Activated CD4-positive, alpha-beta T cell treated with anti-CD3 and anti-CD28 coated beads, Interleukin-2, Interleukin-6, amounts not matched to agents 100 ng/mL and 50 ng/mL, durations not matched to agents 16 hours and 8 hours (primary cell): ENCODE data around the gene CKB.
A peak's percentile ranks its signal among the peaks of the same experiment; 100 is the strongest.

Experiments
- DNase-seq: peaks from one replicate; pipeline ENCODE4 v3.0.0-alpha.2; 2020

Gene CKB

GRCh38 chr14:103522649-103523574, at the start of gene CKB:
Gene CKB (minus strand): TSS chr14:103522830. CDS start chr14:103522493, 337 bp downstream.
- no peak for DNase-seq

DNA sequence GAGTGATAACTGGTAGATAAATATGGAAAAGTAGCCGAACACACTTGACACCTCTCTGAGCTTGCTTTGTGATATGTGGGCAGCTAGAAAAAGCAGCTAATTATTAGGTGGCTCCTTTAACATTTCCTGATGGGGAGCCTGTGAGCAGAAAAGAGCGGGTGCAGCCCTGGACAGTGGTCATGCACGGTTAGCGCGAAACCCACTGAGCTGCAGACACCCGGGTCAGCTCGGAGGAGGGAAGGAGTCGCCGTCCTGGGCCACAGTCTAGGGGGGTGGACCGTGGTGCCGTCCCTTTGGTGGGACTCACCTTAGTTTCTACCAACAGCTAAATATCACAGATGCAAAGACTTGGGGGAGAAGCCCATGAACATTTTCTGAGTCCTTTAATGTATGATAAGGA, 46.8 kb upstream of the CKB start:
- no peak for DNase-seq

DNA sequence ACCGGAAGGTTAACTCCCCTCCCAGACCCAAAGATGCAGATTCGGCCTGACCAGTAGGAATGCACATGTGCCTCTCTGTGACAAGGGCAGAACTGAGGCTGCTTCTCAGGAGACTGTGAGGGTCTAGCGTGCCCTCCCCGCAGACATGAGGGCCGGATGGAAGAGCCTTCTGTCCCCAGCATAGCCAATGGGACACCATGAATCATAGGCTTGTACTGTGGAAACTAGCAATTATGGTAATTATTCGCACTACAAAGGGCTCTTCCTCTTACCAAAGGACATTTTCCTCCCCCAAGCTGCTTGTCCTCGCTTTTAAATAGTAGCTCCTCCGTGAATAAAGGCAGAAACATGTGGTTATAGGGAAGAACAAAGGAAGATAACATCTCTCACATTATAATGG, 46.3 kb upstream of the CKB start:
- no peak for DNase-seq

DNA sequence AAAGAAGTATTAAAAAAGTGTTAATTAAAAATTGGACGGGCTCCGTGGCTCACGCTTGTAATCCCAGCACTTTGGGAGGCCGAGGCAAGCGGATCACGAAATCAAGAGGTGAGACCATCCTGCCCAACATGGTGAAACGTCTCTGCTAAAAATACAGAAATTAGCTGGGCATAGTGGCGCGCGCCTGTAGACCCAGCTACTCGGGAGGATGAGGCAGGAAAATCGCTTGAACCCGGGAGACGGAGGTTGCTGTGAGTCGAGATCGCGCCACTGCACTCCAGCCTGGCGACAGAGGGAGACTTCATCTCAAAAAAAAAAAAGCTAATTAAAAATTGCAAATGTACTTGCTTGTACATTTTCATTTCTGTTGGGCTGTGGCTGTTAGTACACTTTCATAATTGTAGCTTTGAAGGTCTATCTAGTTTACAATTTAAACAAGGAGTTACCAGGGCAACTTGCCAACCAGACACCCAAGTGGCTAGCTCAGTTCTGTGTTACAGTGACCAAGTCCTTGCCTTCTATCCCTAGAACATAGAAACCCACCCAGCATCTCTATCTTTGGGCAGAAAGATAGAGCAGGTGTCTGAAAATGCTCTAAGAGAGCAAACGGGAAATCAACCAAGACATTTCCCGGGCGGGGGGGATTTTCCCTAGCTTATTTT, 41.3 kb upstream of the CKB start:
- DNase-seq: no peak

DNA sequence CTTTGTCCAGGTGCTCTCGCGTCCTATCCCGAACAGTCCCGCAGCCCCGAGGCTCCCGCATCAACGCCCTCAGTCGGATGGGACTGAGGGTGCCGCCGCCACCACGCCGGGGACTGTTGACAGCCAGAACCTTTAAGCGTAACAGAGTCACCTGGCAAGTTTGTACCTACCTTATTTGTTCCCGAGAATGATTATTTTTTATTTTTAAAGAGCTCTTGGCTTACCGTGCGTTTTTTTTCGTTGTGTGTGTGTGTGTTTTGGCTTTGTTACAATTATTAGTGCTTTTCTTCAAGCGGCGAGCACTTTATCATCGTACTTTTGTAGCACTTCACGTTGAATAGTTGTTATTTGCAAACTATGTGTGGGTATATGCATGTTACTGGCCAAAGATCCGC, 40.6 kb upstream of the CKB start:
- no peak for DNase-seq

- peak; percentile 91 for DNase-seq
These were observed 40.0 kb upstream of the CKB start, which contains the start of the genes BAG5 and COA8 for GRCh38 chr14:103562429-103563225. Gene BAG5 (minus strand): TSS chr14:103562657. CDS start chr14:103561164, 1,493 bp downstream. Gene COA8 (plus strand): TSS chr14:103562960. CDS start chr14:103563002, 42 bp downstream.

GRCh38 chr14:103562179-103562428, 39.5 kb upstream of the CKB start:
- no peak for DNase-seq

GRCh38 chr14:103561381-103562178, 39.0 kb upstream of the CKB start:
- peak; percentile 73 for DNase-seq

DNA sequence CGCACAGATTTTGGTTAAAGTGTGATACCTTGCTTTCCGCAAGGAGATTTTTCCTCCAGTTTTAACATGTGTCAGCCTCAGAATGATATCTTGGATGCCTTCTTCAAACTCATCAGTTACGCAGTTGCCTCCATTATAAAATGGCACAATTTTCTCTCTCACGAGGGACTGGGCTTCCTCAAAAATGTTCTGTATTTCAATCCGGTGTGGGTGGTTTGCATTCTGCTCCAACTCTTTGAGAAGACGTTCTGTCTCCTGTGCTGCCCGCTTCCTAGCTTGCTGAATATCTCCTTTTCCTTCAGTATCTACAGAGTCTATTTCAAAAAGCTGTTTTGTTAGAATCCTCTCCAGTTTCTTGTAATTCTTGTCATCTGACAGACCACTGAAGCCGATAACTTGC, 38.1 kb upstream of the CKB start:
- no peak for DNase-seq

DNA sequence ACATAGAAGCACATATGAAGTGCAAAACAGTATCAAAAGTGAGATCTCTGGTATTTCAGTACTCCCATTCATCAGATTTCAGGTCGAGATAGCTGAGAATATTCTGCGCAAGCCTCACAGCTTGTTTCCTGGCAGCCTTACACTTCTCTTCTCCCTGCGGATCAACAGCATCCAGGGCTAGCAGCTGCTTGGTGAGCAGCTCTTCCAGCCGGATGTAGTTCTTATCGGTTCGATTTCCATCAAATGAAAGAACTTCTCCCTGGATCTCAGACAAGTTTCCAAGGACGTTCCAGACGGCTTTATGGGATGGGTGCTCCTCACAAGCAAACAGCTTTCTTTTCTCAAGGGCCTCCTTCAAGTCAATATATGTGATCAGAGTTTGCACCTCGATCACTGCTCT, 37.1 kb upstream of the CKB start:
- DNase-seq: no peak

- DNase-seq: no peak
These were observed 35.6 kb upstream of the CKB start for GRCh38 chr14:103558071-103558882.

- no peak for DNase-seq
These were observed 34.5 kb upstream of the CKB start for GRCh38 chr14:103556946-103557758.

GRCh38 chr14:103555559-103556337, 33.1 kb upstream of the CKB start:
- DNase-seq: no peak

DNA sequence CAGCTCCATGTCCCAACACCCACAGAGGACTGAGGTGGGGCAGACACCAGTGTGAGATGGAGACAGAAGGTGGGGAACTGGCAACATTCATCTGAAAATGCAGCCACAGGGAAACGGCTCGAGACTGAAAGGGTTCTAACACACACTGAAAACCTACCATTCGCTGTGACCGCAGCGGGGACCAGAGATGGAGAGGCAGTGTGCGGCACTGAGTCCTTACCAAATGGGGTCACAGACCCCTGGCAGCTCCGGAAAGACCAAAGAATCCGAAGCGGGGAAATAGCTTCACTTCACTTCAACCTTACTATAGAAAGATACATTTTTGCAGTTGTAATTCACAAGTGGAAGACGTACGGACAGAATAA, 30.2 kb upstream of the CKB start:
- no peak for DNase-seq

DNA sequence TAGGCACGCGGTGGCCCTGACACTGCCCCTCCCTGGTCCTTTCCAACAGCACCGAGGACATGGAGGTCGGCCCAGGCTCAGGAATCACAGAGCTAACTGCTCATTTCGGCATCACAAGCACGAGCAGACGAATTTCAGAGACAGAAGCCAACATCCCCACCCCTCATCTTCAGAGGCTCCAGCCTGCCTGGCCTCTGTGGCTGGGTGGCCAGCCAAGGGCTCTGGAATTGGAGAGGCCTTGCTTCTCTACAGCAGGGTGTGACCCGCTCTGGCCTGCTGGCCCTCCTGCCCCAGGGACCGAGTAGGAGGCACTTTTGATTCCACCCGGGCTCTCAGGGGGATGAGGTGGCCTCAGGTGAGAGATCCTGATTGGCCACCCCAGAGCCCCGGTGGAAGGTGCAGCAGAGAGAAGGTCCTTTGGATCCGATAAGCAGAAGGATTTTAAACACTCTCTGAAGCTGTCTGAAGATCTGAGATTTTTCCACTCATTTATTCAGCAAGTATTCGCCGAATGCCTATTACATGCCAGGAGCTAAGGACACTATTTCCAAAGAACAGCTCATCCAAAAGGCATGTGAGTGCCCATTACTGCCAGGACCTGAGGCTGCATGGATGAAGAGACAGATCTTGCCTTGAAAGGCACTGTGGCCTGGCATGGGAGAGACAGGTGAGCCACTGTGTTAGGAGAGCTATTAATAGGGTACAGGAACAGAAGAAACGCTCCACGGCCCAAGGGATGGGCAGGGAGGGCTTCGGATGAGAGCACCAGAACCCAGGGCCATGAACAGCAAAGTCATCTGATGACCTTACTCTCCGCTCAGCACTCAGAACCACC, 29.6 kb upstream of the CKB start:
- DNase-seq: no peak

DNA sequence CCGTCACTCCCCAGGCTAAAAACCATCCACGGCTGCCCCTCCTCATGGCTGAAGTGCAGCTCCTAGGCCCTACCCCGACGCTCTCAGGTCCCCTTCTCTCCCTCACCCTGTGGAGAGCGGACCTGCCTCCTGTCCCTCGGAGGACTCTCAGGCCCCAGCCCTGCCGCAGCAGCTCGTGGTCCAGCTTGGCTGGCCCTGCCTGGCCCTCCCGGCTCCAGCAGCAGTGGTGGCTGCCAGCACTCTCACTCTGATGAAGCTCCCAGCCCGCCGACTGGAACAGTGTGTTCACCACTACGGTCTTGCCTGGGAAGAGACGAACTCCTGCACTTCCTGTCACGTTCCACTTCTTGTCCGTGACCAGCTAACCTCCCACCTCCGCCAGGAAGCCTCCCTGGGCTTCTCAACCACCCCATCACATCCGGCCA, 28.7 kb upstream of the CKB start:
- DNase-seq: no peak

DNA sequence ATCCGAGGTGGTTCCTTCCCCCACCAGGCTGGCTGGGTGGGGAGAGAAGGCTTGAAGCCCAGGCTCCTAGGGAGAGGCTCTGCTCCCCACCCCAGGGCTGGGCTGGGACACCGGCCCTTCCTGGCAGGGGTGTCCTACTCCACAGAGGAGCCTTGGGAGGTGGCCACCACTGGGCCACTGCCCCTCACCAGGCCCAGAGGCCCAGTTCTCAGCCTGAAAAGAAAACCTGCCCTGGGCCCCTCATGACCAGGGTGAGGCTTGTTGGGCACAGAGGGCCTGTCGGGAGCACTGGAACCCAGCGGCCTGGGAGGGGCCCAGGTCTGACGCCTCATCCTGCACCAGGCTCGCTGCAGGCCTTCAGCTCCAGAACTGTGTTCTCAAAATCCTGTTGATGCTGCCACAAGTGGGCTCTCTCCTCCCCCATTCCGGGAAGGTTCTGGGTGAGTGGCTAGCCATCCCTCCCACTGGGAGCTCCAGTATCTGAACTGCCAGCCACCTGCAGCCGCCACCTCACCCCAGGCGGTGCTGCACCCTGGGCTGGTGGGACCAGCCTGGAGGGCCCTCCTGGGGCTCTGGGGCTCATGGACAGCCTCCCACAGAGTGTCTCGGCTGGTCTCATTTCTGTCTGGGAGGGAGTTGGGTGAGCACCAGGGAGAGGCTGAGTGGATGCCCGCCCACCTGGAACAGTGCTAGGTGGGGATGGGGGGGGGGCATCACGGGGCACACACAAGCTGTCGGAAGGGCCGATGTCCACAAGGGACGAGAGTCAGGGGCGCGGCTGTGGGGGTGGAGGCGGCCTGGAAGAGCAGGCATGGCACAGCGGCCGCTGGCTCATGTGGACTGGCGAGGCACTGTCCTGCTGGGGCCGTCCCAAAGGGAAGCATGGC, 28.1 kb upstream of the CKB start:
- no peak for DNase-seq
